ENCODE results near the gene TMED3.

TMED3 gene

DNA sequence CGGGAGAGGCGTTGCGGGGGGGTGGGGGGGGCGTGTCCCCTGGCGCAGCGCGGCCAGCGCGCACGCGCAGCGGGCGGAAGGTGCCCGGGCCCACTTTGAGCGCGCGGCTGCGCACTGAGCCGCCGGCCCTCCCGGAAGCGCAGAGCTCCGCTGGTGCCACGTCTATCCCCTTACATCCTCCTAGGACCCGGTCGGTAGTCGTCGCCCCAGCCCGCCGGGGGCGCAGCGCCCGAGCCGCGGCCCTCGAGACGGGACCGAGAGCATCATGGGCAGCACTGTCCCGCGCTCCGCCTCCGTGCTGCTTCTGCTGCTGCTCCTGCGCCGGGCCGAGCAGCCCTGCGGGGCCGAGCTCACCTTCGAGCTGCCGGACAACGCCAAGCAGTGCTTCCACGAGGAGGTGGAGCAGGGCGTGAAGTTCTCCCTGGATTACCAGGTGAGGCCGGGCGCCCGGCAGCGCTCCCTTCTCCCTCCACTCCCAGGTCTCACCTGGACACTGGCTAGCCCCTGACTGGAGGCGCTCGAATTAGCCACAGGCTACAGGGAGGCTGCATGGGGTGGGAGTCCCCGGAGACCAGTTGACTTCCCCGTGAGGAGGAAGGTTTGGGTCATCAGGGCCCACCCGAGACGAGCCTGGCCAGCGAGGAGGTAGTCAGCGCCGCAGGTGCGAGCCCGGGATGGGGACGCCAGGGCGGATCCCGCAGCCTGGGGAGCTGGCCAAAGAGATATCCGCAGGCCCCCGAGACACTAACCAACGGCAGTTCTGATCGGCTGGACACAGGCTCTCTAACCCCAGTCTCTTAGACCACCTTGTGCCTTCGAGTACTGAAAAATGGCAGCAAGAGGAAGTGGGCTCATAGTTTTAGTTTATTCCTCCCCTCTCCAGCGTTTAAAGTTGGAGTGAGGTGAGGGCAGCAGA, at the start of gene TMED3:
TMED3 (plus strand) TSS at position 128 of the 916 bp plus-strand sequence; CDS start at position 266, 138 bp downstream.
- H2AFZ ChIP-seq (ENCODE audit: low read depth, low read length): peak within 1 kb of the TSS; percentile 77
- H3K27ac ChIP-seq (ENCODE audit: low read length): peak within 1 kb of the TSS; percentile 68
- H3K4me2 ChIP-seq (ENCODE audit: low read length): peak within 1 kb of the TSS; percentile 81
- H3K79me2 ChIP-seq (ENCODE audit: low read length): peaks cover 52% of the 10 kb centered on the region
- peak within 1 kb of the TSS; percentile 98 for H3K9ac ChIP-seq (ENCODE audit: low read length)
- TF ChIP-seq, protein P1, sequence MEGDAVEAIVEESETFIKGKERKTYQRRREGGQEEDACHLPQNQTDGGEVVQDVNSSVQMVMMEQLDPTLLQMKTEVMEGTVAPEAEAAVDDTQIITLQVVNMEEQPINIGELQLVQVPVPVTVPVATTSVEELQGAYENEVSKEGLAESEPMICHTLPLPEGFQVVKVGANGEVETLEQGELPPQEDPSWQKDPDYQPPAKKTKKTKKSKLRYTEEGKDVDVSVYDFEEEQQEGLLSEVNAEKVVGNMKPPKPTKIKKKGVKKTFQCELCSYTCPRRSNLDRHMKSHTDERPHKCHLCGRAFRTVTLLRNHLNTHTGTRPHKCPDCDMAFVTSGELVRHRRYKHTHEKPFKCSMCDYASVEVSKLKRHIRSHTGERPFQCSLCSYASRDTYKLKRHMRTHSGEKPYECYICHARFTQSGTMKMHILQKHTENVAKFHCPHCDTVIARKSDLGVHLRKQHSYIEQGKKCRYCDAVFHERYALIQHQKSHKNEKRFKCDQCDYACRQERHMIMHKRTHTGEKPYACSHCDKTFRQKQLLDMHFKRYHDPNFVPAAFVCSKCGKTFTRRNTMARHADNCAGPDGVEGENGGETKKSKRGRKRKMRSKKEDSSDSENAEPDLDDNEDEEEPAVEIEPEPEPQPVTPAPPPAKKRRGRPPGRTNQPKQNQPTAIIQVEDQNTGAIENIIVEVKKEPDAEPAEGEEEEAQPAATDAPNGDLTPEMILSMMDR (IDR thresholded peaks at IDR 0.05; ENCODE audit: low read depth, low read length): peak; percentile 41
- TF ChIP-seq EZH2phosphoT487 (IDR thresholded peaks at IDR 0.05; ENCODE audit: low read depth): no peak
- H3K36me3 ChIP-seq (replicated peaks; ENCODE audit: low read depth, low read length): peaks cover 35% of the 10 kb centered on the region
- peaks cover 47% of the 10 kb centered on the region for H3K4me1 ChIP-seq (ENCODE audit: low read length)
- H3K9me3 ChIP-seq (ENCODE audit: insufficient read depth, low read length): no peaks in the 10 kb centered on the region
- H3K4me3 ChIP-seq (ENCODE audit: low read length): peak within 1 kb of the TSS; percentile 91
- peaks cover 27% of the 10 kb centered on the region for H4K20me1 ChIP-seq (ENCODE audit: insufficient read depth, low read length)
- no peaks in the 10 kb centered on the region for H3K27me3 ChIP-seq (ENCODE audit: low read depth, low read length)

DNA sequence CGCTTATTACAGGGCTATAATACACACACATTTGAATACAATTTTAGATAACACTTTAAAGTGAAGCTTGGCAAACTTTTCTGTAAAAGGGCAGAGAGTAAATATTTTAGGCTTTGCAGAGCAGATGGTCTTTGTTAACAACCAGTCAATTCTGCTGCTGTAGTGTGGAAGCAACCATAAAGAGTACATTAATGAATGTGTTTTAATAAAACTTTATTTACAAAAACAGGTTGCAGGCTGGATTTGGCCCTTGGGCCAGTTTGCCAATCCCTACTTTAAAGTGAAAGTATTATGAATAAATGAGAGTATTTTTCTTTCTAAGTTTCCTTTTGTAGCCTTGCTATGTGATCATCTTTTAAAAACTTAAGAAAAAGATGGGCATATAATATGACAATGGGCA, 49.1 kb upstream of the TMED3 start:
- TF ChIP-seq EZH2phosphoT487 (IDR thresholded peaks at IDR 0.05; ENCODE audit: low read depth): no peak
- TF ChIP-seq, protein P1 (IDR thresholded peaks at IDR 0.05; ENCODE audit: low read depth, low read length): no peak
- H3K4me1 ChIP-seq (ENCODE audit: low read length): no peaks in the 10 kb centered on the region
- H3K4me2 ChIP-seq (ENCODE audit: low read length): no peak overlapping the region
- H3K9me3 ChIP-seq (ENCODE audit: insufficient read depth, low read length): no peaks in the 10 kb centered on the region
- no peak overlapping the region for H3K4me3 ChIP-seq (ENCODE audit: low read length)
- H4K20me1 ChIP-seq (ENCODE audit: insufficient read depth, low read length): no peaks in the 10 kb centered on the region
- no peaks in the 10 kb centered on the region for H3K79me2 ChIP-seq (ENCODE audit: low read length)
- no peaks in the 10 kb centered on the region for H3K27me3 ChIP-seq (ENCODE audit: low read depth, low read length)
- no peaks in the 10 kb centered on the region for H3K36me3 ChIP-seq (replicated peaks; ENCODE audit: low read depth, low read length)
- H3K27ac ChIP-seq (ENCODE audit: low read length): no peak overlapping the region
- H3K9ac ChIP-seq (ENCODE audit: low read length): no peak overlapping the region
- H2AFZ ChIP-seq (ENCODE audit: low read depth, low read length): no peak overlapping the region

DNA sequence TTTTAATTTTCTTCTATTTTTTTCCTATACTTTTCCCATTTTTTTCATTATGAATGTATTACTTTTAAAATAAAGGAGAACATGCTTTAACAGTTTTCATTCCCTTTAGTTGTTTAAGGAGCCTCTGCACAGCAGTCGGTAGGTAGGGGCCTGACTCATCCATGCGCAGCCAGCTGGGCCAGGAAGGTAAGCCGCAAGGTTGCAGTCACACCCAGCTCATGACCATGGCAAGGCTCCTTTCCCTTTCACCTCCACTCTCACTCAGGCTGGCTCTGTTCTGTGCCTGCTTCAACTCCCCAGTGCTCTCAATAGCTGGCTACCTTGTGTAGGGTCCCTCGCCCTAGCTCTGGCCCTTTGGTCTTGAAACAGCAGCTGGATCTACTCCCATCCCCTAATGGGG, 45.7 kb upstream of the TMED3 start:
- Histone ChIP-seq H3K4me1 (ENCODE audit: low read length) (no peaks in the 10 kb centered on the region), H3K4me3 (ENCODE audit: low read length) (no peak overlapping the region), H3K79me2 (ENCODE audit: low read length) (no peaks in the 10 kb centered on the region), H3K9me3 (ENCODE audit: insufficient read depth, low read length) (no peaks in the 10 kb centered on the region), H3K9ac (ENCODE audit: low read length) (no peak overlapping the region), H3K36me3 (replicated peaks; ENCODE audit: low read depth, low read length) (no peaks in the 10 kb centered on the region), H4K20me1 (ENCODE audit: insufficient read depth, low read length) (no peaks in the 10 kb centered on the region), H3K27ac (ENCODE audit: low read length) (no peak overlapping the region), H3K4me2 (ENCODE audit: low read length) (no peak overlapping the region), H2AFZ (ENCODE audit: low read depth, low read length) (no peak overlapping the region), H3K27me3 (ENCODE audit: low read depth, low read length) (peaks cover 9% of the 10 kb centered on the region)
- TF ChIP-seq, protein P1 (IDR thresholded peaks at IDR 0.05; ENCODE audit: low read depth, low read length): no peak
- TF ChIP-seq EZH2phosphoT487 (IDR thresholded peaks at IDR 0.05; ENCODE audit: low read depth): no peak

DNA sequence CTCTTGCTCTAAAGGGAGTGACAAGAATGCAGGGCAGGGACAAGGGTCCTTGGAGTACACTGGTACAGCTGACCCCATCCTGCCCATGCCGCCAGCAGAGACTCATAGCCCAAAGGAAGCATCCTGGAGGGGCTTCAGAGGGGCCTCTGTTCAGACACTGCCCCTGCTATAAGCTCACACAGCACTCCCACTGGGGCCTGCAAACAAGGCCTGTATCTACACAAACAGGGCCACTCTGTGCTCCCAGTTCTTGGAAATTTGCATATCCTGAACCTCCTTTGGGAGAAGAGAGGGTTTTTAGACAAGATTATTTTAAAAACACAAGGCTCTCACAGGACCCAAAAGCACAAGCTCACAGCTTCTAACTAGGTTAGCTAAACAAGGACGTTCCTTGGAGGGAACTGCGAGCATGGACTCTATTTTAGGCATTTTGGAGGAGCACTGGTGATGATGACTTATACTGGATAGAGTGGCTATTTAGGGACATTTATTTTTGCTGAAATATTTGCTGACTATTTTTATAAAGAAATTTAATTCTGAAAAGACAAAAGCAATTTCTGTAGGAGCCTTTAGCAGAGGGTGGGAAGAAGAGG, 44.8 kb upstream of the TMED3 start:
- H3K4me3 ChIP-seq (ENCODE audit: low read length): no peak overlapping the region
- no peaks in the 10 kb centered on the region for H3K79me2 ChIP-seq (ENCODE audit: low read length)
- no peak overlapping the region for H2AFZ ChIP-seq (ENCODE audit: low read depth, low read length)
- no peaks in the 10 kb centered on the region for H3K4me1 ChIP-seq (ENCODE audit: low read length)
- H3K9ac ChIP-seq (ENCODE audit: low read length): no peak overlapping the region
- H3K4me2 ChIP-seq (ENCODE audit: low read length): no peak overlapping the region
- TF ChIP-seq EZH2phosphoT487 (IDR thresholded peaks at IDR 0.05; ENCODE audit: low read depth): no peak
- TF ChIP-seq, protein P1 (IDR thresholded peaks at IDR 0.05; ENCODE audit: low read depth, low read length): no peak
- no peaks in the 10 kb centered on the region for H3K9me3 ChIP-seq (ENCODE audit: insufficient read depth, low read length)
- H3K27ac ChIP-seq (ENCODE audit: low read length): no peak overlapping the region
- H4K20me1 ChIP-seq (ENCODE audit: insufficient read depth, low read length): no peaks in the 10 kb centered on the region
- H3K27me3 ChIP-seq (ENCODE audit: low read depth, low read length): peaks cover 15% of the 10 kb centered on the region
- H3K36me3 ChIP-seq (replicated peaks; ENCODE audit: low read depth, low read length): no peaks in the 10 kb centered on the region
